Keratinocyte (primary cell): ENCODE data around the gene GNS. TPM values are rescaled to one million over a fixed set of nuclear protein-coding genes. Genes with fewer than 3 reads are reported as not detected.

ENCODE experiments used
- DNase-seq: peaks from one replicate; pipeline ENCODE4 v3.0.0-alpha.2; 2011; ENCODE audit warnings: low read depth, missing footprints, low spot score
- FAIRE-seq: peaks from 2 replicates; lab custom pipeline; 2011; peaks lifted over from hg19 to GRCh38; lab: Jason Lieb, UNC
- H2AFZ ChIP-seq: 2 replicates; pipeline ENCODE4 v1.6.0; 2012; ENCODE audit warnings: low read length, control low read depth, inconsistent platforms; ENCODE audit not compliant: control insufficient read depth
- H3K27ac ChIP-seq: 2 replicates; pipeline ENCODE4 v1.5.1; 2011; ENCODE audit warnings: low read length; ENCODE audit not compliant: control insufficient read depth, insufficient read depth
- H3K27me3 ChIP-seq: 3 replicates; pipeline ENCODE4 v1.6.0; 2011; ENCODE audit warnings: low read length; ENCODE audit not compliant: control insufficient read depth, insufficient read depth; ENCODE audit errors: extremely low read depth
- H3K36me3 ChIP-seq, 2 experiments: 2 replicates in 1 of 2; 3 replicates in 1 of 2; pipeline ENCODE4 v1.5.1; 2011; ENCODE audit warnings: low read length in 2 of 2, mild to moderate bottlenecking in 1 of 2; ENCODE audit not compliant: control insufficient read depth in 2 of 2, insufficient read depth in 2 of 2; ENCODE audit errors: extremely low read depth in 1 of 2
- H3K4me1 ChIP-seq: 3 replicates; pipeline ENCODE4 v1.5.1; 2011; ENCODE audit warnings: low read length; ENCODE audit not compliant: control insufficient read depth, insufficient read depth; ENCODE audit errors: extremely low read depth
- H3K4me2 ChIP-seq: 3 replicates; pipeline ENCODE4 v1.6.0; 2011; ENCODE audit warnings: low read depth, low read length; ENCODE audit not compliant: control insufficient read depth, insufficient read depth; ENCODE audit errors: extremely low read depth
- H3K4me3 ChIP-seq, 3 experiments: fragments of 200-600 bp in 1 of 3; sonication (generic) in 1 of 3; 2 replicates in 2 of 3; 3 replicates in 1 of 3; pipeline ENCODE4 v1.5.1; 2011 to 2016; ENCODE audit warnings: low read length in 3 of 3, mild to moderate bottlenecking in 3 of 3, control low read depth in 2 of 3, inconsistent platforms in 1 of 3, low read depth in 1 of 3, mixed read lengths in 1 of 3, mixed run types in 1 of 3, moderate library complexity in 1 of 3; ENCODE audit not compliant: control insufficient read depth in 2 of 3, insufficient read depth in 2 of 3; ENCODE audit errors: extremely low read depth in 1 of 3
- H3K79me2 ChIP-seq: 2 replicates; pipeline ENCODE4 v1.6.0; 2012; ENCODE audit warnings: low read length; ENCODE audit not compliant: control insufficient read depth, insufficient read depth
- H3K9ac ChIP-seq: 3 replicates; pipeline ENCODE4 v1.6.0; 2011; ENCODE audit warnings: low read length; ENCODE audit not compliant: control insufficient read depth, insufficient read depth; ENCODE audit errors: extremely low read depth
- H3K9me1 ChIP-seq: 3 replicates; pipeline ENCODE4 v1.6.0; 2011; ENCODE audit warnings: low read length; ENCODE audit not compliant: control insufficient read depth, insufficient read depth; ENCODE audit errors: extremely low read depth
- H3K9me3 ChIP-seq: 2 replicates; pipeline ENCODE4 v1.5.1; 2012; ENCODE audit warnings: low read depth, low read length; ENCODE audit not compliant: control insufficient read depth
- H4K20me1 ChIP-seq: 3 replicates; pipeline ENCODE4 v1.6.0; 2011; ENCODE audit warnings: low read length; ENCODE audit not compliant: control insufficient read depth, insufficient read depth; ENCODE audit errors: extremely low read depth
- CTCF ChIP-seq, 3 experiments: IDR thresholded peaks in 1 of 3; conservative IDR thresholded peaks in 1 of 3; optimal IDR thresholded peaks in 1 of 3; 2 replicates in 2 of 3; 3 replicates in 1 of 3; pipeline versions ENCODE3 to v1.5.1; 2011; ENCODE audit warnings: low read length in 3 of 3, mild to moderate bottlenecking in 3 of 3, moderate library complexity in 2 of 3, control low read depth in 1 of 3, inconsistent platforms in 1 of 3; ENCODE audit not compliant: insufficient read depth in 2 of 3; ENCODE audit errors: extremely low read depth in 1 of 3
- EZH2 ChIP-seq: IDR thresholded peaks from one replicate; pipeline ENCODE4 v1.6.1; 2012; ENCODE audit warnings: inconsistent platforms, mild to moderate bottlenecking, low read length, moderate library complexity
- dilution Hi-C: fragments of 300-500 bp; cut with MboI; formaldehyde crosslinking; loops from one replicate; pipeline ENCODE4 v1.7.0; 2020; ENCODE audit warnings: low sequenced_read_pairs; ENCODE audit not compliant: extremely low pct_ligation_motif_present
- polyA plus RNA-seq, 5 experiments: library from polyadenylated mRNA; depleted of rRNA in 3 of 5; stranded (reverse) in 3 of 5; stranded (forward) in 1 of 5; unstranded in 1 of 5; fragments of >200 nt; gene quantifications; 1 replicate in 1 of 5; 2 replicates in 3 of 5; 3 replicates in 1 of 5; pipeline versions ENCODE4 v1.2.1 to v1.2.3, GENCODE V29; 2011 to 2012; ENCODE audit warnings: missing spikeins in 2 of 5, low read depth in 1 of 5, low replicate concordance in 1 of 5

Gene GNS
- polyA plus RNA-seq, 1 donor (not counting 4 experiments of a cell fraction or from before 2014, with no cell fraction given), result 57.8 TPM

DNA sequence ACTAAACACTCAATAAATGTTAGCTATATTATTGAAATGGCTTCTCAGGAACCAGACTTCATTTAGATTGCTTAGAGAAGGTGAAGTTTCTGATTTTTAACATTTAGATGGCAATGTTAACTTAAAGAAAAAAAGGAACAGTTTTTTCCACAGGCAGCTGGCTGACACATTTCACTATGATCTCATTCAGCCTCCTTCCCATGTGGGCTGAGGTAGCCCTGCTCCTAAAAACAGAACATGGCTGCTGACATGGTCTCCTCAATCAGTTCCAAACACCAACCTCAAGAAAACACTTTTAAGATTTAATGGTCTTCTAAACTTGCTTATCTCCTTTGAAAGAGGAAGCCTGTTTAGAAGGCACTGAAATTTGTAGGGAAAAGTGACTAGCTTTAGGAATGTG, 23.8 kb downstream of the GNS start:
- Histone ChIP-seq H3K27me3 (no peaks in the 10 kb centered on the region), H4K20me1 (no peaks in the 10 kb centered on the region), H3K79me2 (no peaks in the 10 kb centered on the region), H3K9me3 (no peaks in the 10 kb centered on the region), H3K4me2 (no peak overlapping the region), H3K27ac (no peak overlapping the region), H3K4me3 (no peak overlapping the region), H2AFZ (no peak overlapping the region), H3K9ac (no peak overlapping the region), H3K4me1 (peaks cover 30% of the 10 kb centered on the region), H3K36me3 (peaks cover 1 to 11% of the 10 kb centered on the region in 2 experiments), H3K9me1 (no peaks in the 10 kb centered on the region)
- DNase-seq (no peak), FAIRE-seq (no peak)
- TF ChIP-seq CTCF (optimal IDR thresholded peaks at IDR 0.05 in 1 of 3, IDR thresholded peaks at IDR 0.05 in 1 of 3, conservative IDR thresholded peaks at IDR 0.05 in 1 of 3; ENCODE audit: extremely low read depth in 1 of 3, insufficient read depth in 2 of 3, low read length in 3 of 3) (no peak), EZH2 (no peak)
- dilution Hi-C loops, result no loop called here

DNA sequence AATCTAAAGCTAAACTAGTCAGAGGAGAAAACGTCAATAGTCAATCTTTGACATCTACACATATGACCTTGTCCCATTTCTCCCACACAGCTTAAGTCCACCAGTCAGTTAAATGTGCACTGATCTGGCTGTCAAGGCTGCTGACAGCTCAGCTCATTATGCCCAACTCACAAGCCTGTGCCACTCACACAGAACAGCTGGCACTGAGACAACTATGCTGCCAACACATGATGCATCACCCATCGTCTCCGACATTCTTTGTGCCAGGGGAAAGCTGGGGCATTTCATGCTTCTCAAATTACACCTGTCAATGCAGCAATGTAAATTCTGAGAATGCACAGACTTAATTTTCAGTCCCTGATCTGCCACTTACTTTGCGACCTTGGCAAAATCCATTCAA, 25.3 kb downstream of the GNS start:
- TF ChIP-seq EZH2 (no peak), CTCF (optimal IDR thresholded peaks at IDR 0.05 in 1 of 3, IDR thresholded peaks at IDR 0.05 in 1 of 3, conservative IDR thresholded peaks at IDR 0.05 in 1 of 3; ENCODE audit: extremely low read depth in 1 of 3, insufficient read depth in 2 of 3, low read length in 3 of 3) (no peak)
- Histone ChIP-seq H3K9me3 (no peaks in the 10 kb centered on the region), H3K79me2 (no peaks in the 10 kb centered on the region), H3K27ac (no peak overlapping the region), H3K4me3 (no peak overlapping the region), H4K20me1 (no peaks in the 10 kb centered on the region), H3K4me2 (peak overlapping the region; percentile 11), H3K27me3 (no peaks in the 10 kb centered on the region), H3K4me1 (peaks cover 30% of the 10 kb centered on the region), H3K9me1 (no peaks in the 10 kb centered on the region), H3K9ac (no peak overlapping the region), H3K36me3 (peaks cover 1 to 6% of the 10 kb centered on the region in 2 experiments), H2AFZ (no peak overlapping the region)
- peak; percentile 34 for FAIRE-seq
- dilution Hi-C loops, result no loop called here
- peak; percentile 38 for DNase-seq
